Esophagus muscularis mucosa (tissue), 4 donors: ENCODE results near the gene ASIC2. TPM values are rescaled to one million over a fixed set of nuclear protein-coding genes. Genes with fewer than 3 reads are reported as not detected.

Experiments used
- DNase-seq: peaks from one replicate; pipeline ENCODE4 v3.0.0-alpha.2; 2017; ENCODE audit errors: extremely low spot score
- H3K27ac ChIP-seq, 4 donors: fragments of 200-600 bp; sonication (generic); replicated peaks in 1 of 4; 1 replicate in 3 of 4; 2 replicates in 1 of 4; pipeline ENCODE4 v1.5.1; 2016 to 2019; ENCODE audit warnings: mild to moderate bottlenecking in 1 of 4
- H3K27me3 ChIP-seq, 4 donors: fragments of 200-600 bp; sonication (generic); one replicate each; pipeline versions ENCODE4 v1.5.1 to v1.6.0; 2016 to 2019
- H3K36me3 ChIP-seq, 4 donors: fragments of 200-600 bp; sonication (generic); one replicate each; pipeline ENCODE4 v1.5.1; 2016 to 2019
- H3K4me1 ChIP-seq, 4 donors: fragments of 200-600 bp; sonication (generic); one replicate each; pipeline ENCODE4 v1.5.1; 2016 to 2019
- H3K4me3 ChIP-seq, 4 donors: fragments of 200-600 bp; sonication (generic); 1 replicate in 2 of 4; 2 replicates in 2 of 4; pipeline ENCODE4 v1.5.1; 2016 to 2019; ENCODE audit warnings: mild to moderate bottlenecking in 4 of 4, moderate library complexity in 1 of 4
- H3K9me3 ChIP-seq, 4 donors: fragments of 200-600 bp; sonication (generic); 1 replicate in 3 of 4; 2 replicates in 1 of 4; pipeline ENCODE4 v1.5.1; 2016 to 2019
- EP300 ChIP-seq: sonication (generic); formaldehyde crosslinking; IDR thresholded peaks from one replicate; pipeline ENCODE4 v1.6.1; 2017; ENCODE audit warnings: antibody characterized with exemption
- POLR2A ChIP-seq: fragments of 450-650 bp; IDR thresholded peaks from one replicate; pipeline ENCODE4 v1.6.1; 2017; ENCODE audit warnings: antibody characterized with exemption, moderate library complexity, mild to moderate bottlenecking, low read depth
- POLR2AphosphoS5 ChIP-seq, 2 donors: sonication (generic); formaldehyde crosslinking; IDR thresholded peaks; one replicate each; pipeline ENCODE4 v1.6.1; 2017; ENCODE audit warnings: antibody characterized with exemption in 2 of 2
- WGBS: methylation state at CpG from one replicate; pipeline ENCODE4 v1.1.5; 2018; 5-methylcytosine and 5-hydroxymethylcytosine counted together
- intact Hi-C: fragments of 100-400 bp; cut with DNase I; formaldehyde crosslinking; loops from one replicate; pipeline ENCODE4 v1.15.1; 2023
- total RNA-seq, 4 donors: library from RNA; depleted of rRNA; stranded (reverse); fragments of >200 nt; gene quantifications; one replicate each; pipeline versions ENCODE4 v1.1.0 to v1.2.1, GENCODE V29; 2016
- TF ChIP-seq, protein P1 (sequence below), 3 experiments: fragments of 200-600 bp in 2 of 3; fragments of 450-650 bp in 1 of 3; sonication (generic) in 2 of 3; IDR thresholded peaks; one replicate each; pipeline ENCODE4 v1.5.1; 2017 to 2019; ENCODE audit warnings: antibody characterized with exemption in 3 of 3, mild to moderate bottlenecking in 2 of 3, moderate library complexity in 1 of 3

Gene ASIC2
- total RNA-seq, 4 donors from 2014 or later, result 0.13 TPM; not detected in 3

DNA sequence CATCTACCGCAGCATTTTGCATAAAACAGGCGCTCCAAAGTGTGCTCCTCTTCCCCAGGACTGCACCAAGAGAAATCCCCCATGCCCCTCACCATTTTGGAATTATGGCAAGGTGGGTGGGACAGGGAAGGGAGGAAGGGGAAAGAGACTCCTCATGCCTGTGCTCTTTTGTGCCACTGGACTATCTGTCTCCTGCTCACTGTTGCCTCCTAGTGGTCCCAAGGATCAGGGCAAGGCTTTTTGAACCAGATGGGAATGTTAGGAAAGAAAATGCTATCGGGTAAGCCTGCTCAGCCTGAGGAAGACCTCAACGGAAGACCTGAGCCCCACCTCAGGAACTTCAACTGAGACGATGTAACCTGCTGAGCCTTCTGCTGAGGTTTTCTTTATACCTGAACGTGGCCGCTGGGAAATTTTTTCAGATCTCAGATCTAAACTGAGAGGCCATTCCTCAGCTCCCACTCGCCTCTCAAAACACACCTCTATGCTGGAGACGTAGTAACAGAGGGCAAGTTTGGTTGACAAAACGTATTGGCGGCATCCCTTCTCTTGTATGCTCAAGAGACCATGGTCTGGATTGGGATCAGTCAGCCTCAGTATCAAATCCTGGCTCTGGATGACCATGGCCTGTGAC, 243.2 kb downstream of the ASIC2 start:
- DNase-seq, result peak; percentile 90
- no peaks in the 10 kb centered on the region for H3K9me3 ChIP-seq
- WGBS, result 68% methylated on average over 11 of the region's 11 CpGs
- H3K27me3 ChIP-seq, result peaks cover 0 to 33% (median 0%) of the 10 kb centered on the region in 4 donors
- TF ChIP-seq, protein P1, sequence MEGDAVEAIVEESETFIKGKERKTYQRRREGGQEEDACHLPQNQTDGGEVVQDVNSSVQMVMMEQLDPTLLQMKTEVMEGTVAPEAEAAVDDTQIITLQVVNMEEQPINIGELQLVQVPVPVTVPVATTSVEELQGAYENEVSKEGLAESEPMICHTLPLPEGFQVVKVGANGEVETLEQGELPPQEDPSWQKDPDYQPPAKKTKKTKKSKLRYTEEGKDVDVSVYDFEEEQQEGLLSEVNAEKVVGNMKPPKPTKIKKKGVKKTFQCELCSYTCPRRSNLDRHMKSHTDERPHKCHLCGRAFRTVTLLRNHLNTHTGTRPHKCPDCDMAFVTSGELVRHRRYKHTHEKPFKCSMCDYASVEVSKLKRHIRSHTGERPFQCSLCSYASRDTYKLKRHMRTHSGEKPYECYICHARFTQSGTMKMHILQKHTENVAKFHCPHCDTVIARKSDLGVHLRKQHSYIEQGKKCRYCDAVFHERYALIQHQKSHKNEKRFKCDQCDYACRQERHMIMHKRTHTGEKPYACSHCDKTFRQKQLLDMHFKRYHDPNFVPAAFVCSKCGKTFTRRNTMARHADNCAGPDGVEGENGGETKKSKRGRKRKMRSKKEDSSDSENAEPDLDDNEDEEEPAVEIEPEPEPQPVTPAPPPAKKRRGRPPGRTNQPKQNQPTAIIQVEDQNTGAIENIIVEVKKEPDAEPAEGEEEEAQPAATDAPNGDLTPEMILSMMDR (IDR thresholded peaks at IDR 0.05), result peak; percentile 16 to 71 (median 38)
- TF ChIP-seq POLR2AphosphoS5 (IDR thresholded peaks at IDR 0.05), result no peak
- H3K4me1 ChIP-seq, result peaks cover 0 to 5% (median 0%) of the 10 kb centered on the region in 4 donors
- H3K36me3 ChIP-seq, result no peaks in the 10 kb centered on the region
- H3K4me3 ChIP-seq, result no peak overlapping the region
- intact Hi-C loops, result no loop called here
- no peak overlapping the region for H3K27ac ChIP-seq

DNA sequence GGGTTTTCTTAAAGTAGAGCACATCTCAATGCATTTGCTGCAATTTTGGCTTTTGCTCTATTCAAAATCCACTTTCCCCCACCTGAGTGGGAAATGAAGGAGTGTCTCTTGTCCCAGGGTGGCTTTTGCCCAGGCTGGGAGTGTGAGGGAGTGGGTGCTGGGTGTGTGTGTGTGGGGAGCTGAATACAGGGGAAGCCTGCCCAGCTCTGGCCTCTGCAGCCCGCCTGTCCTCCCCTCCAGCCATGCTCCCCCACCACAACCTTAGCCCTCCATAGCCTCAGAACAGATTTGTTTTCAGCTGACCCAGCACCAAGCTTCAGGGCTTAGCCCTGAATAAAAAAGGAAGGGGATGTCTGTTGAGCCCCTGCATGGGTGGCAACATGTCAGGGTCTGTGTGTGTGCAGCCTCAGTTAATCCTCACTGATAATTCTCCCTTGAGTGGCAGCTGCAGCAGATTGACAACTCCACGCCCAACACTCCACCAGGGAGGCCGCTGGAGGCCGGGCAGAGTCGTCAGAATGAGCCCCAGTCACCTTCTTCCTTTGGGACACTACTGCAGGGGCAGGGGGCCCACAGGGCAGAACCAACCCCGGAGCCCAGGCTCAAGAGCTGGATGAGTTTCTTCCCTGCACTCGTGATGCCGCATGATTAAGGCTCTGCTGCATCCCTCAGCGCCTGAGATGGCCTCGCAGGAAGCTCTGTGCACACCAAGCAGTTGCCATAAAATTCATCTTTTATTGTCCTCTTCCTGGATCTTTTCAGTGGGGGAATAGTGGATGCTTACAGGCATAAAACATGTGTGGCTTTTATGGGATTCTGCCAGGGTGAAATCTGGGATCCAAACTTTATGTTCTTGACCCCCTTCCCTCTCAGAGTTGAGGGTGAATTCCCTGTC, 246.5 kb downstream of the ASIC2 start:
- WGBS, result 83% methylated on average over 10 of the region's 10 CpGs
- no peaks in the 10 kb centered on the region for H3K4me1 ChIP-seq
- no peak overlapping the region for H3K27ac ChIP-seq

DNA sequence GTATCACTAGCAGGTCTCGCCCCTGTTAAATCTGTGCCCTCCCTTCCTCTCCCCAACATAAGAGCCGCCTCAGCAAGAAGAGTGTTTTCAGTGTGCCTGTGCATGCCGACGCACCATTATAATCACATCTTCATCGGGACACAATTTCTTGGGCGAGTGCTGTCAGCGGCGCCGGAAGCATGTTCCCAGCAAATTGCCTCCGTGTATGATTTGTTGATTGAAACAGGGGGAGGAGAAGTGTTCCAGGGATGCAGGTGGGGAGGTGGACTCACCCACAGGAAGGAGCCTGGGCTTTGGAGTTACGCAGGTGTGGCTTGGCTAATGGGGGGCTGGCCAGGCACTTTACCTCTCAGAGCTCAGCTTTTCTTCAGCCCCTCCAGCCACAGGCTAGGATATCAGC, 247.9 kb downstream of the ASIC2 start:
- intact Hi-C loops, result no loop called here
- WGBS, result 85% methylated on average over 11 of the region's 11 CpGs

More for the DNA sequence above, 246.5 kb downstream of the ASIC2 start:
- no peaks in the 10 kb centered on the region for H3K36me3 ChIP-seq
- peak; percentile 89 for DNase-seq
- H3K4me3 ChIP-seq, result no peak overlapping the region
- peaks cover 0 to 20% (median 0%) of the 10 kb centered on the region in 4 donors for H3K27me3 ChIP-seq
- no peaks in the 10 kb centered on the region for H3K9me3 ChIP-seq
- TF ChIP-seq POLR2A, result no peak
- TF ChIP-seq POLR2AphosphoS5 (IDR thresholded peaks at IDR 0.05), result no peak
- TF ChIP-seq EP300, result no peak
- TF ChIP-seq, protein P1 (IDR thresholded peaks at IDR 0.05), result no peak
- intact Hi-C loops, result no loop called here

DNA sequence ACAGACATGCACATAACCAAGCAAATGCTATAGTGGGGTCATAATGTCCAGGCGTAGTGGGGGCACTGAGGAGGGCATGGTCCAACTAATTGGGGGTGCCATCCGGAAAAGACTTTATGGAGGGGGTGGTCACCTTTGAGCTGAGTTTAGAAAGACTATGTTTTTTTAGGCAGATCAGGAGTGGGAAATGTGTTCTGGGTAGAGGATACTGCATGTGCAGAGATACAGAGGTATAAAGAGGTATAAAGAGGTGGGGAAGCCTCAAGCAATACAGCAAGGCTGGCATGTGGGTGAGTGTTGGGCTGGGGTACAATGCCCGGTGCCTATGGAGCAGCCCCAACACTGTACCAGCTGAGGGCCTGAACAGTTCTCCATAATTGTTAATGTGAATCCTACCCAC, 248.3 kb downstream of the ASIC2 start:
- DNase-seq, result no peak
- H3K4me1 ChIP-seq, result peaks cover 0 to 8% (median 2%) of the 10 kb centered on the region in 4 donors
- intact Hi-C loops, result no loop called here
- no peaks in the 10 kb centered on the region for H3K9me3 ChIP-seq
- 93% methylated on average over 3 of the region's 3 CpGs for WGBS
- TF ChIP-seq, protein P1 (IDR thresholded peaks at IDR 0.05), result no peak
- no peak for TF ChIP-seq POLR2A
- TF ChIP-seq POLR2AphosphoS5 (IDR thresholded peaks at IDR 0.05), result no peak
- TF ChIP-seq EP300, result no peak
- no peak overlapping the region for H3K4me3 ChIP-seq
- H3K27ac ChIP-seq, result no peak overlapping the region
- no peaks in the 10 kb centered on the region for H3K36me3 ChIP-seq
- peaks cover 0 to 13% (median 0%) of the 10 kb centered on the region in 4 donors for H3K27me3 ChIP-seq

More for the DNA sequence above, 247.9 kb downstream of the ASIC2 start:
- TF ChIP-seq, protein P1 (IDR thresholded peaks at IDR 0.05), result no peak
- TF ChIP-seq POLR2AphosphoS5 (IDR thresholded peaks at IDR 0.05), result no peak
- no peak for TF ChIP-seq EP300
- TF ChIP-seq POLR2A, result no peak
- Histone ChIP-seq H3K27ac (no peak overlapping the region), H3K9me3 (no peaks in the 10 kb centered on the region), H3K36me3 (no peaks in the 10 kb centered on the region), H3K4me1 (peaks cover 0 to 4% (median 2%) of the 10 kb centered on the region in 4 donors), H3K4me3 (no peak overlapping the region), H3K27me3 (peaks cover 0 to 13% (median 0%) of the 10 kb centered on the region in 4 donors)
- peak; percentile 68 for DNase-seq
